Stimulated activated CD4-positive, alpha-beta T cell treated with anti-CD3 and anti-CD28 coated beads, Interleukin-15, amount 100 ng/mL, for 1 hour (primary cell): Measurements from ENCODE around the gene MLF2.

Experiments
- DNase-seq, 2 donors: peaks; one replicate each; pipeline ENCODE4 v3.0.0-alpha.2; 2020; ENCODE audit warnings: low read depth in 1 of 2, low spot score in 1 of 2

MLF2 gene

DNA sequence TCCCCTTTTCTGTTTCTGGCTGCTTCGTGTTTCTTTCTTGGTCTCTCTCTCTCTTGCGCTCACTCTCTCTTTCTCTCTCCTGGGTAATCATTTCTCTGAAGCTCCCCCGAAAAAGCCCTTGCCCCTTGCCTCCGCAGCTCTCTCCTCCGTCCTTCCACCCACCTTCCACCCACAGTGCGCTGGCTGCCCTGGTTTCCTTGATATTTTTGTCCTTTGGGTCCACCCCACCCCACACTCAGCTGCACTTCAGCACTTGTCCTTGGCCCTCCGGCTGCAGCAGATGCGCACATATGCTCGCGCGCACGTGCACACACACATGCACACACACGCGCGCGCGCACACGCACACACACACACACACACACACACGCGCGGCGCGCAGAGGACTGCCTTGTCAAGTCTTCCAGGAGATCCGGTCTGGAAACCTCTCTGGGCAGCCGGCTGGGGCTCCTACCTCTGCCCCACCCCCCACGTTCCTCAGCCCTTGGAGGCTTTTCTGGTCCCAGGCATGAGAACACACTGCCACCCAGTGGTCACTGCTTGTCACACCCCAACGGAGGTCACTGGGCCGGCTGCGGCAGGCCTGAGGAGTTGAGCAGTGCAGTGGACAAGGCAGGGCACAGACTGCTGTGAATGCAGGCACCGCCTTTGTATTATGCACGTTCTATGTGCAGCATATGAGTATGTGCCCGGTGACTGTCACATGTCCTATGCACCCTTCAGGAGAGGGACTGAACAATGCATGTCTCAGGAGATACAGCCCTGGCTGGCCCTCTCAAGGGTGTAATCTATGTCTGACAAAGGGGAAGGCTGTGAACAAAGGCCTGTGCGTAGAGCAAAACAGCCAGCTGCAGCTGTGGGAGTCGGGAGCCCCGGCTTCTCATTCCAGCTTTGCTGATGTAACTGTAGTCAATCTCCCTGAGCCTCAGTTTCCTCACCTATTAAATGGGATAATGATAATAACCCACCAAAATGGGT, 25.9 kb upstream of the MLF2 start:
- DNase-seq = peak; percentile 72 to 73

GRCh38 chr12:6778217-6778573, 25.3 kb upstream of the MLF2 start:
- DNase-seq = no peak

- no peak for DNase-seq
Observed at GRCh38 chr12:6777386-6777785, 24.4 kb upstream of the MLF2 start.

- no peak for DNase-seq
Observed at GRCh38 chr12:6775185-6776174, 22.5 kb upstream of the MLF2 start.

DNA sequence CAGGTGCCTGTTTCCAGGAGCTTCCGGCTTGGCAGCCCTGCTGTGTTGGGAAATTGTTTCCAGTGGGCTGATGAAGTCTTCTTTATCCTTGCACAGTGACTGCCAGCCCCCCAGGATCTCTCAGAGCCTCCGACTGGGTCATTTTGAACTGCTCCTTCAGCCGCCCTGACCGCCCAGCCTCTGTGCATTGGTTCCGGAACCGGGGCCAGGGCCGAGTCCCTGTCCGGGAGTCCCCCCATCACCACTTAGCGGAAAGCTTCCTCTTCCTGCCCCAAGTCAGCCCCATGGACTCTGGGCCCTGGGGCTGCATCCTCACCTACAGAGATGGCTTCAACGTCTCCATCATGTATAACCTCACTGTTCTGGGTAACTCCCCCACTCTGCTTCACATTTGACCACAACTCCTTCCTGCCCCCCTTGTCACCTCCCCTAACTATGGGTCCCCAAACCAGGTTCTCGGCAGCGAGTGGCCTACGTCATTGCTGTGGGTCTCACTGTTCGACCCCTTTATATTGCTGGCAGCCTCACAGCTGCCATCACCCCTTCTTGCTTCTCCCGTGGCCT, 21.6 kb upstream of the MLF2 start:
- no peak for DNase-seq

- no peak for DNase-seq
Observed at GRCh38 chr12:6773590-6774351, 20.8 kb upstream of the MLF2 start.

- no peak for DNase-seq
Observed at GRCh38 chr12:6772726-6773589, 20.0 kb upstream of the MLF2 start.

DNA sequence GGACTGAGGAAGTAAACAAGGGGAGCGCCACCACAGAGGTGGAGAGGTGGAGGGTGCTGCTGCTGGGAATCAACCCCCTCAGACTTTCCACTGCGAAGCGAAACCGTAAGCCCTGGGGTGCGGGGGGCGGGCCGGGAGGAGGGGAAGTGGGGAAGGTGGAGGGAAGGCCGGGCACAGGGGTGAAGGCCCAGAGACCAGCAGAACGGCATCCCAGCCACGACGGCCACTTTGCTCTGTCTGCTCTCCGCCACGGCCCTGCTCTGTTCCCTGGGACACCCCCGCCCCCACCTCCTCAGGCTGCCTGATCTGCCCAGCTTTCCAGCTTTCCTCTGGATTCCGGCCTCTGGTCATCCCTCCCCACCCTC, 19.4 kb upstream of the MLF2 start, which contains the start of gene LAG3:
Gene LAG3, plus strand, starts transcription at position 190 of the 365 bp plus-strand sequence. CDS start 333 bp downstream, outside the sequence.
- no peak for DNase-seq

DNA sequence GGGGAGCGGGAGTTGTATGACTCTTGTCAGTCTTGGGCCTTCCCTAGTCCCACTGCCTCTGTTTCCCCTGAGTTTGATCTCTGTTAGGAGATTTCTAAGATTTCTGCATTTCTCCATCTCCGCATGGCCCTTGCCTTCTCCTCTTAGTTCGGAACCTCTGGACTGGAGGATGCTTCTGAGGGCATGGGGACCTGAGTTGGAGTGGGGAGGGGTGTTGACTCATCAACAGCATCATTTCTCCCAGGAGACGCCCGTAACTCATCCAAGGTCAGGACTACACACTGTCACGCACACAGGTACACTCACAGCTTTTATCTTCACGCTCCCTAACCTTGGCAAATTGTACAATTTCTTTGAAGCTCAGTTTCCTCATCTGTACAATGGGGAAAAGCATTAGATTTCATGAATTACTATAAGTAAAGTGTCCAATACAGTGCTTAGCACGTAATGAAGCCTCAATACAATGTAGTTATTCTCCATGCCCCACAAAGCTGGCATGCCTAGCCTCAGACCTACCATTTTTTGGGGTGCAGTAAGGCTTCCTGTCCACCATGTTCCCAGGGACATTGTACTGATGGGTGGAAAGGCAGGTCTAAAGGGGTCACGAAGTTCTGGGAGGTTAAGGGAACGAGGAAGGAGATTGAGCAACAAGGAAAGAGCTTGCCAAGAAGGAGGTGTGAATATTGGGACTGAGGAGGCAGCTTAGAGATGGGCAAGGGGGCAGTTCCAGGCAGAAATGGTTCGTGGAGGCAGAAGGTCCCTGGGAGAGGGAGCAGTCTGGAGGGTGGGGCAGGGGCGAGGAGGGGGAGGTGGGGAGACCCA, 18.8 kb upstream of the MLF2 start:
- no peak for DNase-seq

DNA sequence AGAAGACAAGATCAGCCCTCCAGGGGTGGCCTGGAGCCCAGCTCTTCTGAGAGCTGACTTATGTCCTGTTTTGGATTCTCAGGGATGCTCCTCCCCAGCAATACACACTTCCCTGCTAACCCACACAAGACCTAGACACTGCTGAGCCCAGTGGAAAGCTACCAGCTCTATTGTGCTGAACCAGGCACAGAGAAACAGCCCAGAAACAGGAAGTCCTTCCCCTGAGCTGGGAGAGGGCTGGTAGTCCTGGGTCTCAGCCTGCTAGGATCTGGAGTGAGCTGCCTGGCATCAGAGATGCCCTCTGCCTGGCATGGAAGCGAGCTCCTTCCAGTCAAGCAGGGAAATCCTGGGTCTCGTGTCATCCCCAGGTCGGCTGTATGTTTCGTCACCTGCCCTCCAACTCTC, 18.2 kb upstream of the MLF2 start:
- no peak for DNase-seq

- DNase-seq = no peak
Observed at GRCh38 chr12:6770600-6770999, 17.7 kb upstream of the MLF2 start.

DNA sequence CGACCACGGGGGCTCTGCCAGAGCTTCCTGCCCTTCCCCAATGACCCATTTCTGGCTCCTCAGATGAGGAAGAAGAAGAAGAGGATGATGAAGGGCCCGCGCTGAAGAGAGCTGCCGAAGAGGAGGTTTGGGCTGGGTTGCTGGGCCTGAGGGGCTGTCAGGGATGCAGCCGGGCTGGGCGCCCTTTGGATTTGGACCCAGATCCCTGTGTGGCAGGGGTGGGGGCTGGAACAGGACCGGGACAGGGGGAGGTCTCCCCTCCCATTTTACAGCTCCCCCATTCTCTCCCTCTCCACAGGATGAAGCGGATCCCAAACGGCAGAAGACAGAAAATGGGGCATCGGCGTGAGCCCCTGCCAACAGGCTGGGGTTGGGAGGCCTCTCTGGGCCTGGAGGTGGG, 17.2 kb upstream of the MLF2 start:
- no peak for DNase-seq

- DNase-seq = no peak
Observed at GRCh38 chr12:6769666-6770065, 16.7 kb upstream of the MLF2 start.

DNA sequence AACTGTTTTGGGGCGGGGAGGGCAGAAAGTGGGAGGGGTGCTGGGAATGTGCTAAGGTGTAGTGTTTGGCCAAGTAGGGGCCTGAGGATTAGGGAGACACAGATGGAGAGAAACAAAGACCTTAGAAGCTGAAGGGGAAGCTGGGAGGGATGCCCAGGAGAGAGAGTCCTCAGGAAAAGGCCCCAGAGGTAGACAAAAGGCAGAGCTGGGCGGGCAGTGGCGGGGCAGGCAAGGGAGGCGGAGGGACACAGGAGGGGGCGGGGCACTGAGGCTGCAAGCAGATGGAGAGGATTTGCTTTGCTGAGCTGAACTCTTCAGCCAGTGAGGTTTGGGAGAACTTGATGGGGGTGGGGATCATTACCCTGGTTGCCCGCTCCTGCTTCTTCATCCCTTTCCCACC, 16.0 kb upstream of the MLF2 start:
- no peak for DNase-seq

GRCh38 chr12:6768437-6768914, 15.5 kb upstream of the MLF2 start:
- DNase-seq = no peak

GRCh38 chr12:6767353-6768319, 14.7 kb upstream of the MLF2 start:
- DNase-seq = no peak

DNA sequence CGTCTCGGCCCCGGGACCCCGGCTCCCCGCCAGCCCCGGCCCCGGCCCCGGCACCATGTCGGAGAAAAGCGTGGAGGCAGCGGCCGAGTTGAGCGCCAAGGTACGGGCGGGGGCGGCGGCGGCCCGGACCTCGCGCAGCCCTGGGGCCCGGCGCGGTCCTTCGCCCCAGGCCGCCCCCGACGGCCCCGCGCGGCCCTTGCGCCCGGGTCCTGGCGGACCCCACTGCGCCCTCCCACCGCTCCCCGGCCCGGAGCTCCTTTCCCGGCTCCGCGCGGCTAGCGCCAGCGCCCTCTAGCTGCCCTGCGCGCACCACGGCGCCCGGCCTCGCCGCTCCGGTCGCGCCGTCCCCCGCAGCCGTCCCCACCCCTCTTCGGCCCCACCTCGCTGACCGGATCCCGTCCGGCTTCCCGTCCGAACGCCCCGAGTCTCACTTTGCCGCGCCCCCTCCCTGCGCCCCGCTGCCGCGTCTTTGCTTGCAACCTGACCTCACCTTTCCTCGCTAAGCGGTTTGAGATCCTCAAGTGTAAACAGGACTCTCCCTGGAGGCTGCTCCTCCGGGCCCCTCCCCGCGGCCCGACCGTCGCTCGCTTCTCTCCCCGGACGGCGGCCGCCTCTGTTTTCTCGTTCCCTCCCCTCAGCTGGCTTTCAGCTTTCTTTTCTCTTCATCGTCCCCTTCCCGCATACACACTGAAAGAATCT, 13.9 kb upstream of the MLF2 start:
- peak in 1 of 2 donors; percentile 47 for DNase-seq
